ENCODE results near the gene KCNH5.

Gene KCNH5

GRCh38 chr14:63009495-63009894 is 35.8 kb downstream of the KCNH5 start:
- no peak overlapping the region for H3K4me3 ChIP-seq (ENCODE audit: low read depth, low read length)
- DNase-seq (ENCODE audit: low read depth), result no peak
- TF ChIP-seq CTCF (IDR thresholded peaks at IDR 0.05; ENCODE audit: low read depth, low read length, missing control alignments), result no peak

- H3K4me3 ChIP-seq (ENCODE audit: low read depth, low read length), result no peak overlapping the region
- TF ChIP-seq CTCF (IDR thresholded peaks at IDR 0.05; ENCODE audit: low read depth, low read length, missing control alignments), result no peak
- peak; percentile 4 for DNase-seq (ENCODE audit: low read depth)
Observed at GRCh38 chr14:63006531-63006930, 38.7 kb downstream of the KCNH5 start.

- no peak for TF ChIP-seq CTCF (IDR thresholded peaks at IDR 0.05; ENCODE audit: low read depth, low read length, missing control alignments)
- no peak for DNase-seq (ENCODE audit: low read depth)
- H3K4me3 ChIP-seq (ENCODE audit: low read depth, low read length), result no peak overlapping the region
Observed at GRCh38 chr14:62994096-62994495, 51.2 kb downstream of the KCNH5 start.

- H3K4me3 ChIP-seq (ENCODE audit: low read depth, low read length), result no peak overlapping the region
- no peak for DNase-seq (ENCODE audit: low read depth)
- no peak for TF ChIP-seq CTCF (IDR thresholded peaks at IDR 0.05; ENCODE audit: low read depth, low read length, missing control alignments)
Observed at GRCh38 chr14:62988967-62989366, 56.3 kb downstream of the KCNH5 start.

- no peak overlapping the region for H3K4me3 ChIP-seq (ENCODE audit: low read depth, low read length)
- TF ChIP-seq CTCF (IDR thresholded peaks at IDR 0.05; ENCODE audit: low read depth, low read length, missing control alignments), result no peak
- no peak for DNase-seq (ENCODE audit: low read depth)
Observed at GRCh38 chr14:62983821-62984220, 61.4 kb downstream of the KCNH5 start.

GRCh38 chr14:62980693-62981092 is 64.6 kb downstream of the KCNH5 start:
- DNase-seq (ENCODE audit: low read depth), result no peak
- TF ChIP-seq CTCF (IDR thresholded peaks at IDR 0.05; ENCODE audit: low read depth, low read length, missing control alignments), result no peak
- H3K4me3 ChIP-seq (ENCODE audit: low read depth, low read length), result no peak overlapping the region

- H3K4me3 ChIP-seq (ENCODE audit: low read depth, low read length), result no peak overlapping the region
- TF ChIP-seq CTCF (IDR thresholded peaks at IDR 0.05; ENCODE audit: low read depth, low read length, missing control alignments), result no peak
- no peak for DNase-seq (ENCODE audit: low read depth)
Observed at GRCh38 chr14:62957562-62957961, 87.7 kb downstream of the KCNH5 start.
